Prostate gland (tissue), 2 donors: ENCODE results near the gene GPRC5A.

Source experiments
- POLR2A ChIP-seq: fragments of 450-650 bp; IDR thresholded peaks from one replicate; pipeline ENCODE4 v1.6.1; 2016; ENCODE audit warnings: antibody characterized with exemption, mild to moderate bottlenecking
- TF ChIP-seq, protein P1 (sequence below), 4 experiments: fragments of 200-600 bp in 2 of 4; fragments of 450-650 bp in 2 of 4; sonication (generic) in 2 of 4; IDR thresholded peaks; 1 replicate in 3 of 4; 2 replicates in 1 of 4; pipeline ENCODE4 v1.5.1; 2016 to 2019; ENCODE audit warnings: antibody characterized with exemption in 4 of 4, mild to moderate bottlenecking in 2 of 4, moderate library complexity in 2 of 4

DNA sequence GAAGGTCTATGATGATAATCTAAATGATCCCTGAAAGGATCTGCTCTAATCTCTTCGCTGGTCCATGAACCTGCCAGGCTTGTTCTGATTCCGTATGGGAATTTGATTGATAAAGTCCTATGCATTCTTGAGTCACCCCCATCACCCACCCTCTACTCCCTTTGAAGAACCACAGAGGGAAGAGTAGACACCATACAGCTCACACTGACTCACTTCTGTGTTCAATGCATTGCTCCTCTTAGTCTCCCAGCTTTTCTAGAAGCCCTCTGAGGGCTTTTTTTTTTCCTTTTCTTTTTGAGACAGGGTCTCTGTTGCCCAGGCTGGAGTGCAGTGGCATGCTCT is 18.5 kb upstream of the GPRC5A start:
- TF ChIP-seq, protein P1, sequence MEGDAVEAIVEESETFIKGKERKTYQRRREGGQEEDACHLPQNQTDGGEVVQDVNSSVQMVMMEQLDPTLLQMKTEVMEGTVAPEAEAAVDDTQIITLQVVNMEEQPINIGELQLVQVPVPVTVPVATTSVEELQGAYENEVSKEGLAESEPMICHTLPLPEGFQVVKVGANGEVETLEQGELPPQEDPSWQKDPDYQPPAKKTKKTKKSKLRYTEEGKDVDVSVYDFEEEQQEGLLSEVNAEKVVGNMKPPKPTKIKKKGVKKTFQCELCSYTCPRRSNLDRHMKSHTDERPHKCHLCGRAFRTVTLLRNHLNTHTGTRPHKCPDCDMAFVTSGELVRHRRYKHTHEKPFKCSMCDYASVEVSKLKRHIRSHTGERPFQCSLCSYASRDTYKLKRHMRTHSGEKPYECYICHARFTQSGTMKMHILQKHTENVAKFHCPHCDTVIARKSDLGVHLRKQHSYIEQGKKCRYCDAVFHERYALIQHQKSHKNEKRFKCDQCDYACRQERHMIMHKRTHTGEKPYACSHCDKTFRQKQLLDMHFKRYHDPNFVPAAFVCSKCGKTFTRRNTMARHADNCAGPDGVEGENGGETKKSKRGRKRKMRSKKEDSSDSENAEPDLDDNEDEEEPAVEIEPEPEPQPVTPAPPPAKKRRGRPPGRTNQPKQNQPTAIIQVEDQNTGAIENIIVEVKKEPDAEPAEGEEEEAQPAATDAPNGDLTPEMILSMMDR (IDR thresholded peaks at IDR 0.05), result no peak
- no peak for TF ChIP-seq POLR2A
